Activated naive CD8-positive, alpha-beta T cell treated with anti-CD3 and anti-CD28 coated beads, Interleukin-2, amount 10 ng/mL, durations not matched to agents 7 days and 5 days (primary cell): Measurements from ENCODE around the gene SAMD11. TPM values are rescaled to one million over a fixed set of nuclear protein-coding genes. Genes with fewer than 3 reads are reported as not detected.

Experiments
- ATAC-seq: fragments of 150-1000 bp; cut with Tn5 transposase; one replicate; pipeline ENCODE4 v1.10.0; 2021; ENCODE audit warnings: low read depth, moderate library complexity
- POLR2A ChIA-PET: fragments of 350-600 bp; sonication (Branson Sonifier 250); formaldehyde crosslinking; loops from one replicate; lab custom pipeline; 2021; ENCODE audit warnings: antibody characterized with exemption; lab: Charles Lee
- DNase-seq: peaks from one replicate; pipeline ENCODE4 v3.0.0; 2021
- H3K27ac Mint-ChIP-seq: one replicate; pipeline ENCODE4 v1.8.0; 2022; ENCODE audit warnings: mild to moderate bottlenecking, mixed read lengths
- H3K27me3 Mint-ChIP-seq: one replicate; pipeline ENCODE4 v1.8.0; 2022; ENCODE audit warnings: mild to moderate bottlenecking, moderate library complexity, mixed read lengths
- H3K36me3 Mint-ChIP-seq: one replicate; pipeline ENCODE4 v1.8.0; 2021; ENCODE audit warnings: mild to moderate bottlenecking, mixed read lengths
- H3K4me1 Mint-ChIP-seq: one replicate; pipeline ENCODE4 v1.8.0; 2021; ENCODE audit warnings: mixed read lengths
- H3K4me3 Mint-ChIP-seq: one replicate; pipeline ENCODE4 v1.8.0; 2022; ENCODE audit warnings: mild to moderate bottlenecking, moderate library complexity, mixed read lengths
- H3K9me3 Mint-ChIP-seq: one replicate; pipeline ENCODE4 v1.8.0; 2021; ENCODE audit warnings: mixed read lengths
- total RNA-seq, 2 experiments: library from RNA; stranded (reverse); gene quantifications; one replicate each; pipeline ENCODE4 v1.2.3, GENCODE V29; 2021

SAMD11 gene
- total RNA-seq, 2 experiments from 2014 or later = 0.22 TPM; not detected in 1

DNA sequence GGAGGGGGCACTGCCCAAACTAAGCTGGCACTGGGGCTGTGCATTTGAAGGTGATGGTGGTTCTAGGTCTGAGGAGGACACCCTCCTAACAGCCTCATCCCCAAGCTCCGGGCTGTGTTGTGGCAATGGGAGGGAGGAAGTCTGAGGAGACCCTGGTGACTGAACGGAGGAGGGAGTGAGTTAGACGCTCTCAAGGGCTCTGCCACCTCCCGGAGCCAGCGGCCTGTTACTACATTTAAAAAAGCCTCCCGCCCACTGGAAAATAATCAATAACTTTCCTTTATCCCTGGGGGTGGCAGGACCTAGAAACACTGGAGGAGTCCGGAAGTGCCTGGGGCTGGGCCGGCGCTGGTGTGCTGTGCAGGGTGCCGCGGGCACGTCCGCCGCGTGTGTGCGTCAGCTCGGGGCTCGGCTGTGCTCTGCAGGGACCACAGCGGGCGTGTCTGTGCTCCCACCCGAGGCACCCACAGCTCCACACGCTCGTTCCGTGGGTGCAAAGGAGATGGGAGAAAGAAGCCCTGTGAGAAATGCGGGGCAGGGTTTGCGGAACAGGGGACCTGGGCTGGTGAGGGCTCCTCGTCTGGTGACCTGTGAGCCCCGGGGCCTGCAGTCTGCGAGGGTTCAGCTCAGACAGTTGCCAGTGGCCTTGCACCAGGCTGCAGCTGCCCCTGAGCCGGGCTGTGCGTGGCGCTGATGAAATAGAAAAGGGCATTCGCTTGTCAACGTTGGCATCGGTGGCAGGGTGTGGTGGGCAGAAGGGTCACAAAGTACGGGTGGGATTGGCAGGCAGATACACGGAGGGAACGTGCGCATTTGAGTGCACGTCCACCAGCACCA, 5.3 kb downstream of the SAMD11 start:
- Mint-ChIP-seq H3K4me3 (no peak overlapping the region), H3K27me3 (peaks cover 28% of the 10 kb centered on the region), H3K4me1 (peaks cover 5% of the 10 kb centered on the region), H3K36me3 (no peaks in the 10 kb centered on the region), H3K9me3 (no peaks in the 10 kb centered on the region), H3K27ac (no peak overlapping the region)
- no peak for ATAC-seq
- DNase-seq = no peak
- POLR2A ChIA-PET = interaction anchor here (1.0 kb wide), 1 partner anchor 13 kb away, joined by 3 read pairs; no protein-coding TSS in a partner anchor

DNA sequence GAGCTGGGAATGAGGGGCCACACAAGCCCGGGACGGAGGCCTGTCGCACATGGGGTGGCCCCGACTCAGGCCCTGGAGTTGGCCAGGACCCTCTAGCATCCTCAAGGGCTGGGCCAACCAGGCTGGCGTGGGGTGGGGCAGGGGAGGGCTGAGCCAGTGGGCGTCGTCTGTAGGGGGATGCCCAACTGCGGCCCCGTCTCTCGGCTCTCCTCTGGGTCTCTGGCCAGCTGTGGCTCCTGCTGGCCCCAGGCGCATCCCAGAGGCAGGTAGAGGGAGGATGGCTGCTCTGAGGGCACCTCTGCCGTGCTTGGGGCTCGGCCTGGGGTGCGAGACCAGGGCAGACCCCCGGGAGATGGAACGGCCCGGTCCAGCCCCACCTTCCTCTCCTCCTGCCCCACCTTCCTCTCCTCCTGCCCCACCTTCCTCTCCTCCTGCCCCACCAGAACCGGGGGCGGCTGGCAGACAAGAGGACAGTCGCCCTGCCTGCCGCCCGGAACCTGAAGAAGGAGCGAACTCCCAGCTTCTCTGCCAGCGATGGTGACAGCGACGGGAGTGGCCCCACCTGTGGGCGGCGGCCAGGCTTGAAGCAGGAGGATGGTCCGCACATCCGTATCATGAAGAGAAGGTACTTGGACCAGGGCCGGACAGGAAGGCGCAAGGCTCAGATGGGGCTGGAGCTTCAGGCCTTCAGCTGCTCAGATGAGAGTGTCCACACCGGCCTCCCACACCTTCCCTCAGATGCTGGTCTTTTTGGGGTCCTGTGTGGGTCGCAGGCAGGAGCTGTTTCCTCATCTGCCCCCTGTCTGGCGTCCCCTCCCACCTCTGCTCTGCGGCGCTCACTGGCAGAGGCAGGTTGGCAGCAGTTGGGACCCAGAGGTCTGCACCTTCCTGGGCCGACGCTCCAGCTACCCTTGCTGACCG, 6.2 kb downstream of the SAMD11 start:
- POLR2A ChIA-PET = interaction anchor here (1.3 kb wide), 1 partner anchor 10 kb away, joined by 3 read pairs; no protein-coding TSS in a partner anchor
- no peak overlapping the region for H3K4me3 Mint-ChIP-seq
- DNase-seq (no peak), ATAC-seq (no peak)
- no peak overlapping the region for H3K27ac Mint-ChIP-seq
- H3K27me3 Mint-ChIP-seq = peaks cover 31% of the 10 kb centered on the region
- no peaks in the 10 kb centered on the region for H3K9me3 Mint-ChIP-seq
- H3K36me3 Mint-ChIP-seq = no peaks in the 10 kb centered on the region
- H3K4me1 Mint-ChIP-seq = peaks cover 5% of the 10 kb centered on the region

DNA sequence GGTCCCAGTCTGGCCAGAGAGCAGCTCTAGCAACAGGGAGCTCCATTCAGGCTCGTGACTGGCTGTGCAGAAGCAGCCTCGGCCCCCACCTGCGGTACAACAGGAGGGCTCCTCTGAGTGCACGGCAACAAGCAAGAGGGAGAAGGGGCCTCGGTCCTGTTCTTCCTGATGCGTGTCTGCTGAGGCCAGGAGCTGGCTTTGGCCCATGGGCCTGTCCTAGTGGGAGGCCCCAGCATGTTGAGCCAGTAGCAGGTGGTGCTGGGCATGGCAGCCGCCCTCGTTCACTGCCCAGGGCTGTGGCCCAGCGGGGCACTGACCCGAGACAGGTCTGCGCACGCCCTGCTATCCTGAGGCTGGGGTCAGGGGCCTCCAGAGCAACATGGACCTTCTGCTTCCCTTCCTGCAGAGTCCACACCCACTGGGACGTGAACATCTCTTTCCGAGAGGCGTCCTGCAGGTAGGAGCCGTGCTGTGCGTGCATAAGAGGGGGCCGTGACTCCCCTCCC, 7.0 kb downstream of the SAMD11 start:
- Mint-ChIP-seq H3K27ac (no peak overlapping the region), H3K36me3 (no peaks in the 10 kb centered on the region), H3K27me3 (peaks cover 34% of the 10 kb centered on the region), H3K9me3 (no peaks in the 10 kb centered on the region), H3K4me3 (no peak overlapping the region), H3K4me1 (peaks cover 5% of the 10 kb centered on the region)
- ATAC-seq (no peak), DNase-seq (no peak)
- POLR2A ChIA-PET = interaction anchor here (1.3 kb wide), 1 partner anchor 10 kb away, joined by 3 read pairs; no protein-coding TSS in a partner anchor

DNA sequence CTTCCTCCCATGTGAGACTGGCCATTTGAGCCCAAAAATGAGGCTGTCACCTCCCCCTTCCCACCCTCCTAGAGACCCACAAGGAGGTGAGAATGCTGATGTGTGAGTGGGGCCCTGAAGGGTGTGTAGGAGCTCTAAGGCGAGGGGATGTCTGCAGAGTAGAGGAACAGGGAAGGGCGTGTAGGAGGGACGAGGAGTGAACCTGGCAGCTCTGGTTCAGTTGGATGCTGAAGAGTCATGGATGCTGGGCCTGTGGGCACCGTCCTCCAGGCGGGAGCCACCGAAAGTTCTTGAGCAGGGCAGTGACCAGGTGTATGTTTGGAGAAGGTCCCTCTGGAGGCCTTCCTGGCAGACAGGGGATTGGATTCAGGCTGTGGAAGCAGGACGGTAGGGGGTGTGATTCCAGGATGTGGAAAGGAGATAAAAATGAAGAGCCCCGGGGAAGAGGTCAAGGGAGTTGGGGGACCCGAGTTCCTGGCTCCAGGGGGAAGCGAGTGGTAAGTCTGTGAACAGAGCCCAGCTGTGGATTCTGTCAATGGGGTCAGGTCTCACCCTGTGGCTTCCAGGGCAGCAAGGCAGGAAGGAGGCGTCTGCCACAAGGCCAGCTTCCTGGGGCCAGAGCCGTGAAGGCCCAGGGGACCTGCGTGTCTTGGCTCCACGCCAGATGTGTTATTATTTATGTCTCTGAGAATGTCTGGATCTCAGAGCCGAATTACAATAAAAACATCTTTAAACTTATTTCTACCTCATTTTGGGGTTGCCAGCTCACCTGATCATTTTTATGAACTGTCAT, 7.9 kb downstream of the SAMD11 start:
- POLR2A ChIA-PET = interaction anchor here (1.3 to 1.6 kb wide), 2 partner anchors 9 to 10 kb away, joined by 3 read pairs; no protein-coding TSS in a partner anchor
- H3K36me3 Mint-ChIP-seq = no peaks in the 10 kb centered on the region
- H3K27ac Mint-ChIP-seq = no peak overlapping the region
- no peak for DNase-seq
- H3K4me1 Mint-ChIP-seq = peaks cover 5% of the 10 kb centered on the region
- no peaks in the 10 kb centered on the region for H3K9me3 Mint-ChIP-seq
- H3K4me3 Mint-ChIP-seq = no peak overlapping the region
- ATAC-seq = no peak
- H3K27me3 Mint-ChIP-seq = peaks cover 25% of the 10 kb centered on the region

DNA sequence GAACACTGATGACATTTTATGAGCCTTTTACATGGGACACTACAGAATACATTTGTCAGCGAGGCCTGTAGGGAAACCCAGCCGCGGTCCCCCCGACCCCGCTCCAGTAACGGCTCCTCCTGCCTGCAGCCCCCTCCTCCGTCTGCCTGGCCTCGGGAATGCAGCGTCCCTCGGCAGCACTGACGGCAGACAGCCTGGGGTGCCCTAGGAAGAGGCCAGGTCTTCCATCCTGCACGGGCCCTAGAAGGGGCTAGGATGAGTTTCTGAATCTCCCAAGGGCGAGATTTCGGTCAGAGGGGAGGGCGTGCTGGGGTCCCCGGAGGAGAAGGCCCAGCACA, 8.4 kb downstream of the SAMD11 start:
- POLR2A ChIA-PET = interaction anchor here (1.6 kb wide), 1 partner anchor 9 kb away, joined by 3 read pairs; no protein-coding TSS in a partner anchor
- H3K4me3 Mint-ChIP-seq = no peak overlapping the region
- H3K27me3 Mint-ChIP-seq = peaks cover 24% of the 10 kb centered on the region
- no peak overlapping the region for H3K27ac Mint-ChIP-seq
- ATAC-seq (no peak), DNase-seq (no peak)
- H3K4me1 Mint-ChIP-seq = peaks cover 5% of the 10 kb centered on the region
- no peaks in the 10 kb centered on the region for H3K36me3 Mint-ChIP-seq
- H3K9me3 Mint-ChIP-seq = no peaks in the 10 kb centered on the region

DNA sequence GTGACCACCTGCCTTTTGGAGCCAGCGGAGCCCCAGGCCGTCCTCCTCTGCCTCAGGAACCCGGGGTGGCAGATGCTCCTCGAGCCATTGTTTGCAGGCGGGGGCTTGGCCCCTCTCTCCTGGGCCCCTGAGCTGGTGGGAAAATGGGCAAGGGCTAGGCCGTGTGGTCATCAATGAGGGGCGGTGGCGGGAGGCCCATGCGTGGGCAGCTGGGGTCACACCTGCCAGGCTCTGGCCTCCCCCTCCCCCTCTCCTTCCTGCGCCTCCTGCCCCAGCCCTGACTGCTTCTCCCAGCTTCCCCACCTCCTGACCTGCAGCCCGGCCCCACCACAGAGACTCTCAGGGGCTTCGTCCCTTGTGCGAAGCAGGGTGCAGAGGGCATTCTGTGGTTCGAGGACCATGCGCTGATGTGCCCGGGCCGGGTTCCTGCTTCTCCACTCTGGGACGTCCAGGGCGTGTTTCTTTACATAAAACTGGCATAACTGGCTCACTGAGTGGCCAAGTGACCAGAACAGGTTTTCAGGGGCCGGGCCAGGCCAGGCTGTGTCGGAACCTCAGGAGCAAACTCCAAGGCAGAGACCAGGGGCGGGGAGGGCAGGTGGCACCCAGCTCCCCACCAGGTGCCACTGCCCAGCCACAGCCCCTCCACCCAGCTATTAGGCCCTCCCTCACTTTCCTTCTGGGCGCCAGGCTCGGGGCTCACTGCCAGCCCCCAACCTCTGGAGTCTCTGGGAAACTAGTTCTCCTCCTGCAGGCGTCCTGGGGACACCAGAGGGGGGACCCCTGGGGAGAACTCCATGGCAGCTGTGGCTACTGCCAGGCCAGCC, 9.3 kb downstream of the SAMD11 start:
- no peaks in the 10 kb centered on the region for H3K9me3 Mint-ChIP-seq
- no peaks in the 10 kb centered on the region for H3K36me3 Mint-ChIP-seq
- no peak overlapping the region for H3K27ac Mint-ChIP-seq
- POLR2A ChIA-PET = interaction anchor here (1.1 to 1.6 kb wide), 2 partner anchors 8 to 11 kb away, joined by 3 read pairs; no protein-coding TSS in a partner anchor
- DNase-seq (no peak), ATAC-seq (no peak)
- peaks cover 16% of the 10 kb centered on the region for H3K27me3 Mint-ChIP-seq
- H3K4me1 Mint-ChIP-seq = peaks cover 5% of the 10 kb centered on the region
- H3K4me3 Mint-ChIP-seq = no peak overlapping the region

DNA sequence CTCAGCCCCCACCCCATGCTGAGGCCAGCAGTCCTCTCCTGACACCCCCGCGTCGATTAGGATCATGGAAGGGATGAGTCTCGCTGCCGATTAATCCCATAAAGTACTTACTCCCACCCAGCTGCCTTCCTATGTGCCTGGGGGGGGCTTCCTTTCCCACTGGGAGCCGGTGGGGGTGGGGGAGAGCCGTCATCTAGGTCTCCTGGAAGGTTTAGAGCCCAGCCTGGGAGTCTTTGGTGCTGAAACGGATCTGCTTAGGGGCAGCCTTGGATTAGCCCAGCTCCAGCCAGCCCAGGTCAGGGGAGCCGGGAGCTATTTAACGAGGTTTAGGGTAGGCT, 9.8 kb downstream of the SAMD11 start:
- Mint-ChIP-seq H3K27me3 (peaks cover 14% of the 10 kb centered on the region), H3K4me1 (peaks cover 5% of the 10 kb centered on the region), H3K27ac (no peak overlapping the region), H3K4me3 (no peak overlapping the region), H3K9me3 (no peaks in the 10 kb centered on the region), H3K36me3 (no peaks in the 10 kb centered on the region)
- no peak for ATAC-seq
- POLR2A ChIA-PET = interaction anchor here (1.1 to 1.6 kb wide), 2 partner anchors 8 to 11 kb away, joined by 3 read pairs; no protein-coding TSS in a partner anchor
- no peak for DNase-seq

DNA sequence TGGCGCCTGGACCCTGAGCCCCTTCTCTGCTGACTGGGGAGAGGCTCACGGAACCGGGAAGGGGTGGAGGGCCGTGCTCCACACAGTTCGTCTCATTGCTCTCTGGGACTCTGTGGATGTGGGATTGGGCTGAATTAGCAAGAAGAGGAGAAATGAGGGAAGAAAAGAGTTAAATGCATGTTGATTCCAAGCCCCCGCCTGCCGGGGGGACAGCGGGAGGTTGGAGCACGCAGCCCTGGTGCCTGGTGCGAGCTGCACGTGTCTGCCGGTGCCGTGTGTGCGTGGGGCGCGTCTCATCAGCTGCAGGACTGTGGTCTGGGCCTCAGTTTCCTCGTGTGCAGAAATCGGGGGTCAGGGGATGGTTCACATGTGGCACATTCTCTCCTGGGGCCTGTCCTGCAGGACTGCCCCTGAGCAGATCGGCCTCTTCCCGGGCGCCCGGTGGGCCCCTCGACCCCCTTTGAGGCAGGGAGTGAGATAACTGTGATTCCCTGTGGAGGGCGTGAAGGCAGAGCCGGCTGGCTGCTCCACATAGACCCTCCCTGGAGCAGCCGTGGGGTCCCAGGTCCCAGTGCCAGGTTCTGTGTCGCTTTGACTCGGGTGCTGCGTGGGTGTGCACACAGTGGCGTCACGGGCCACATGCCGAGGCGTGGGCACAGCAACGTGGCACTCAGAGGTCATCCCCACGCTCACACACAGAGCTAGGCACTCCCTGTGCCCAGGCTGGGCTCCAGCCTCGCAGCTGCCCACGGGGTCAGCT, 11.4 kb downstream of the SAMD11 start:
- peaks cover 5% of the 10 kb centered on the region for H3K4me1 Mint-ChIP-seq
- no peak for ATAC-seq
- H3K36me3 Mint-ChIP-seq = no peaks in the 10 kb centered on the region
- POLR2A ChIA-PET = no interaction called here
- H3K27me3 Mint-ChIP-seq = peaks cover 19% of the 10 kb centered on the region
- H3K9me3 Mint-ChIP-seq = no peaks in the 10 kb centered on the region
- no peak overlapping the region for H3K4me3 Mint-ChIP-seq
- DNase-seq = no peak
- no peak overlapping the region for H3K27ac Mint-ChIP-seq

DNA sequence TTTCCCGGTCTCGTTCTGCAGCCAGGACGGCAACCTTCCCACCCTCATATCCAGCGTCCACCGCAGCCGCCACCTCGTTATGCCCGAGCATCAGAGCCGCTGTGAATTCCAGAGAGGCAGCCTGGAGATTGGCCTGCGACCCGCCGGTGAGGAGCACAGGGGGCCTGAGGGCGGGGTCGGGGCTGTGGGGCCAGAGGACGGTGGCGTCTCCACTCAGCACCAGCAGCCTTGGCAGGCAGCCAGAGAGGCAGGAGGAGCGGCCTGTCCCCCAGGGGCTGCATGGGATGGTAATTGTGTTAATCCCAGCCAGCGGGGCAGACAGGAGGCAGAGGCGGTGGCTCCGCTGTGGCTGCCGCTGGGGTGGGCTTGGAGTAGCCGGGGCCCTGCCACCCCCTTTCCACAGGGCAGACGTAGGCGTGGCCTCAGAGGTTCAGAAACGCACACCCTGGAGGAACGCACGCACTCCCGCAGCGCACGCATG, 12.1 kb downstream of the SAMD11 start:
- DNase-seq (no peak), ATAC-seq (no peak)
- Mint-ChIP-seq H3K27me3 (peaks cover 22% of the 10 kb centered on the region), H3K4me3 (no peak overlapping the region), H3K27ac (no peak overlapping the region), H3K36me3 (no peaks in the 10 kb centered on the region), H3K9me3 (no peaks in the 10 kb centered on the region), H3K4me1 (peaks cover 5% of the 10 kb centered on the region)
- POLR2A ChIA-PET = no interaction called here

DNA sequence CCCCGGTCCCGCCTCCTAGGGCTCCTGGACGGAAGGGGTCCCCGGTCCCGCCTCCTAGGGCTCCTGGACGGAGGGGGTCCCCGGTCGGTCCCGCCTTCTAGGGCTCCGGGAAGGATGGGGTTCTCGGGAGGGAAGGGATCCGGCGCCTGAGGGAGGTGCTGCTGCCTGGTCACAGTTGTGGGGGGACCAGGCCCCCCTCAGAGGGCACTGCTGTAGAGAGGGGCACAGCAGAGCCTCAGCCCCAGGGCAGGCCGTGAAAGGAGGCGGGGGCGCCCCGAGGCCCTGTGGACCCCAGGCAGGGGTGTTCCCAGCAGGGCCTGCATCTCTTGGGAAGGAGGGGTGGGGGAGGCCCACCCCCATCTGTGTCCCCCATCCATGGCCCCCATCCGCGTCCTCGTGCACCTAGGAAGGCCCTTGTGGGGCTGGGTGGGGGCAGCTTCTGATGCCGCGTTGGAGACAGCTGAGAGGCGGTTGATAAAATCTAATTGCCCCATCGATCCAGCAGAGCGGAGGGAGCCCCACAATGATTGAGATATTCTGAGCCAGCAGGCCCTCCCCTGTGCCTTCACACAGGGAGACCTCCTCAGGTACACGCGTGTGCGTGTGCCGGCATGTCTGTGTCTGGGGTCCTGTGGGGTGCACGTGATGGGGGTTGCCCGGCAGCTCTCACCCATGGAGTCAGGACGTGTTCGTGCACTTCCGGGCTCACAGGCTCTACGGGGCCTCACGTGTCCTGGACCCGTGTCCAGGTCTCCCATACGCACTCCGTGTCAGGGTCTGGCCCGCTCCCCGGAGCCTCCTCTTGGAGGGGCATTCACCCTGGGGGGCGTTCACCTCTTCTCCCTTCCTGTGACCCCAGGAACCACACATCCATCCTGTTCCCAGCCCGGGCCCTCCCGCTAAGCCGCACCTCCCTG, 12.9 kb downstream of the SAMD11 start:
- ATAC-seq (no peak), DNase-seq (no peak)
- H3K27me3 Mint-ChIP-seq = peaks cover 26% of the 10 kb centered on the region
- POLR2A ChIA-PET = no interaction called here
- peaks cover 4% of the 10 kb centered on the region for H3K4me1 Mint-ChIP-seq
- H3K4me3 Mint-ChIP-seq = no peak overlapping the region
- H3K27ac Mint-ChIP-seq = no peak overlapping the region
- no peaks in the 10 kb centered on the region for H3K9me3 Mint-ChIP-seq
- H3K36me3 Mint-ChIP-seq = no peaks in the 10 kb centered on the region

DNA sequence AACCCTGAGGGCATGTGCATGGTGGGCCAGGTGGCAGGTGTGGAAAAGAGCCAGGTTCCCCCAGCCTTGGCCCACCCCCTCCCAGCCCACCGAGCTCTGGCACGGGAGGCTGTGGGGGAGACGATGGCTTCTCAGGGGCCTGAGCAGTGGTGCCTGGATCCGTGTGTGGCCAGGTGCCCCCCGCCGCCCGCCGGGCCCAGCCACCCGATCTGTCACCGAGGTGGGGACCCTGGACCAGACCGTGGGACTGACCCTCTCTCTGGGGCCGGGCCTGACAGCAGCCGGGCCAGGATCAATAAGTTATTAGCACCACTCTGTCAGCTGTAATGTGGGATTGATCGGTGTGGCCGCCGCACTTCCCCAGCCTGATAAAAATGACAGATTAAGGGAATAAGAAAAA, 13.8 kb downstream of the SAMD11 start:
- DNase-seq = no peak
- Mint-ChIP-seq H3K4me3 (no peak overlapping the region), H3K36me3 (no peaks in the 10 kb centered on the region), H3K27me3 (peaks cover 25% of the 10 kb centered on the region), H3K27ac (no peak overlapping the region), H3K9me3 (no peaks in the 10 kb centered on the region), H3K4me1 (peaks cover 3% of the 10 kb centered on the region)
- no peak for ATAC-seq
- POLR2A ChIA-PET = no interaction called here
